Lung (tissue), 12 donors: Measurements from ENCODE around the gene JAG2. TPM values are rescaled to one million over a fixed set of nuclear protein-coding genes. Genes with fewer than 3 reads are reported as not detected.

ENCODE experiments used
- ATAC-seq: fragments of 200-7000 bp; cut with Tn5 transposase; one replicate; pipeline ENCODE4 v1.9.1; 2020; ENCODE audit warnings: moderate number of reproducible peaks; ENCODE audit not compliant: insufficient read depth, low FRiP score
- DNase-seq, 3 donors: peaks; one replicate each; pipeline ENCODE4 v3.0.0-alpha.2; 2013 to 2017
- H3K27ac ChIP-seq, 2 donors: one replicate each; pipeline ENCODE4 v1.5.1; 2013; ENCODE audit warnings: mild to moderate bottlenecking in 2 of 2, moderate library complexity in 2 of 2, control low read depth in 1 of 2, inconsistent platforms in 1 of 2, low read depth in 1 of 2, low read length in 1 of 2
- H3K27me3 ChIP-seq, 3 donors: one replicate each; pipeline ENCODE4 v1.5.1; 2013; ENCODE audit warnings: low read length in 2 of 3; ENCODE audit not compliant: control insufficient read depth in 3 of 3, insufficient read depth in 3 of 3
- H3K36me3 ChIP-seq, 4 donors: one replicate each; pipeline ENCODE4 v1.5.1; 2013; ENCODE audit warnings: low read length in 4 of 4, mild to moderate bottlenecking in 1 of 4, moderate library complexity in 1 of 4; ENCODE audit not compliant: control insufficient read depth in 4 of 4, insufficient read depth in 4 of 4
- H3K4me1 ChIP-seq, 5 donors: one replicate each; pipeline ENCODE4 v1.5.1; 2013; ENCODE audit warnings: low read length in 5 of 5, mild to moderate bottlenecking in 2 of 5, moderate library complexity in 1 of 5; ENCODE audit not compliant: control insufficient read depth in 5 of 5, insufficient read depth in 5 of 5
- H3K4me3 ChIP-seq: one replicate; pipeline ENCODE4 v1.5.1; 2013; ENCODE audit warnings: mild to moderate bottlenecking, control low read depth, moderate library complexity
- H3K9ac ChIP-seq, 2 donors: one replicate each; pipeline ENCODE4 v1.5.1; 2013; ENCODE audit warnings: low read length in 2 of 2, control low read depth in 1 of 2; ENCODE audit not compliant: insufficient read depth in 1 of 2
- H3K9me3 ChIP-seq, 4 donors: one replicate each; pipeline ENCODE4 v1.5.1; 2013; ENCODE audit warnings: low read length in 3 of 4, mild to moderate bottlenecking in 1 of 4, moderate library complexity in 1 of 4; ENCODE audit not compliant: control insufficient read depth in 4 of 4, insufficient read depth in 3 of 4
- WGBS, 2 donors: extraction: QIAGEN DNeasy Blood & Tissue Kit; methylation state at CpG; one replicate each; pipeline ENCODE4 v1.1.7; 2013; 5-methylcytosine and 5-hydroxymethylcytosine counted together
- polyA plus RNA-seq, 2 donors: library from polyadenylated mRNA; stranded (reverse); fragments of 200-250 nt; gene quantifications; one replicate each; pipeline ENCODE4 v1.2.1, GENCODE V29; 2013
- total RNA-seq, 2 donors: library from RNA; depleted of rRNA in 1 of 2; stranded (reverse); fragments of >200 nt in 1 of 2; gene quantifications; one replicate each; pipeline ENCODE4 v1.2.1, GENCODE V29; 2014 to 2021
- TF ChIP-seq, protein P1 (sequence below): IDR thresholded peaks from 2 replicates; pipeline ENCODE4 v1.5.1; 2012; ENCODE audit warnings: mild to moderate bottlenecking; ENCODE audit errors: control extremely low read depth, extremely low read depth
- donor health status: control.
- donor health status: control.
- donor health status: Bipolar disorder and iron deficiency.
- donor health status: healthy.
- donor health status: DM: yes; HTN: yes; CAD: no.

The JAG2 gene
- total and polyA plus RNA-seq, 4 donors: 14.1 to 35.1 (median 27.8) TPM

DNA sequence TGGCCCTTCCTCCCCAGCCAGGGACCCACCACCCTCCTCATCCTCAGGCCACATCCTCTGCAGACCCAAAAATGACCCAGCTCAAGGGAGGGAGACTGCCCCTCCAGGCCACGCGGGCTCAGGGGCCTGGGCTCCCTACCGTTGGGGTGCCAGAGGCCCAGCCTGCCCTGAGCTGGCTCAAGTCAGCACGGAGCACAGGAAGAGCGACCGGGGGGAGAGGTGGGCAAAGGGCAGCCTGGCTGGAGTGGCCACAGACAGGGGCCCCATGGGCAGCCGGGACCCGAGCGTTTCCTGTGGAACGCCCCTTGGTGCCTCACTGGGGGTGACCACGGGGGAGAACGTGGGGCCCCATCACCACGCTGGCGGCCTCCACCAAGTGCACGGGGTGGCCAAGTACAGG, 10.7 kb downstream of the JAG2 start:
- no peak overlapping the region for H3K4me3 ChIP-seq
- WGBS, 2 donors: 79 to 89% methylated on average over 15 of the region's 15 CpGs
- peaks cover 0 to 5% (median 0%) of the 10 kb centered on the region in 4 donors for H3K36me3 ChIP-seq
- TF ChIP-seq, protein P1, sequence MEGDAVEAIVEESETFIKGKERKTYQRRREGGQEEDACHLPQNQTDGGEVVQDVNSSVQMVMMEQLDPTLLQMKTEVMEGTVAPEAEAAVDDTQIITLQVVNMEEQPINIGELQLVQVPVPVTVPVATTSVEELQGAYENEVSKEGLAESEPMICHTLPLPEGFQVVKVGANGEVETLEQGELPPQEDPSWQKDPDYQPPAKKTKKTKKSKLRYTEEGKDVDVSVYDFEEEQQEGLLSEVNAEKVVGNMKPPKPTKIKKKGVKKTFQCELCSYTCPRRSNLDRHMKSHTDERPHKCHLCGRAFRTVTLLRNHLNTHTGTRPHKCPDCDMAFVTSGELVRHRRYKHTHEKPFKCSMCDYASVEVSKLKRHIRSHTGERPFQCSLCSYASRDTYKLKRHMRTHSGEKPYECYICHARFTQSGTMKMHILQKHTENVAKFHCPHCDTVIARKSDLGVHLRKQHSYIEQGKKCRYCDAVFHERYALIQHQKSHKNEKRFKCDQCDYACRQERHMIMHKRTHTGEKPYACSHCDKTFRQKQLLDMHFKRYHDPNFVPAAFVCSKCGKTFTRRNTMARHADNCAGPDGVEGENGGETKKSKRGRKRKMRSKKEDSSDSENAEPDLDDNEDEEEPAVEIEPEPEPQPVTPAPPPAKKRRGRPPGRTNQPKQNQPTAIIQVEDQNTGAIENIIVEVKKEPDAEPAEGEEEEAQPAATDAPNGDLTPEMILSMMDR: no peak
- H3K27ac ChIP-seq: no peak overlapping the region
- H3K9ac ChIP-seq: no peak overlapping the region
- ATAC-seq (no peak), DNase-seq (no peak)
- H3K9me3 ChIP-seq: no peaks in the 10 kb centered on the region
- H3K27me3 ChIP-seq: no peaks in the 10 kb centered on the region
- peaks cover 0 to 4% (median 0%) of the 10 kb centered on the region in 5 donors for H3K4me1 ChIP-seq

DNA sequence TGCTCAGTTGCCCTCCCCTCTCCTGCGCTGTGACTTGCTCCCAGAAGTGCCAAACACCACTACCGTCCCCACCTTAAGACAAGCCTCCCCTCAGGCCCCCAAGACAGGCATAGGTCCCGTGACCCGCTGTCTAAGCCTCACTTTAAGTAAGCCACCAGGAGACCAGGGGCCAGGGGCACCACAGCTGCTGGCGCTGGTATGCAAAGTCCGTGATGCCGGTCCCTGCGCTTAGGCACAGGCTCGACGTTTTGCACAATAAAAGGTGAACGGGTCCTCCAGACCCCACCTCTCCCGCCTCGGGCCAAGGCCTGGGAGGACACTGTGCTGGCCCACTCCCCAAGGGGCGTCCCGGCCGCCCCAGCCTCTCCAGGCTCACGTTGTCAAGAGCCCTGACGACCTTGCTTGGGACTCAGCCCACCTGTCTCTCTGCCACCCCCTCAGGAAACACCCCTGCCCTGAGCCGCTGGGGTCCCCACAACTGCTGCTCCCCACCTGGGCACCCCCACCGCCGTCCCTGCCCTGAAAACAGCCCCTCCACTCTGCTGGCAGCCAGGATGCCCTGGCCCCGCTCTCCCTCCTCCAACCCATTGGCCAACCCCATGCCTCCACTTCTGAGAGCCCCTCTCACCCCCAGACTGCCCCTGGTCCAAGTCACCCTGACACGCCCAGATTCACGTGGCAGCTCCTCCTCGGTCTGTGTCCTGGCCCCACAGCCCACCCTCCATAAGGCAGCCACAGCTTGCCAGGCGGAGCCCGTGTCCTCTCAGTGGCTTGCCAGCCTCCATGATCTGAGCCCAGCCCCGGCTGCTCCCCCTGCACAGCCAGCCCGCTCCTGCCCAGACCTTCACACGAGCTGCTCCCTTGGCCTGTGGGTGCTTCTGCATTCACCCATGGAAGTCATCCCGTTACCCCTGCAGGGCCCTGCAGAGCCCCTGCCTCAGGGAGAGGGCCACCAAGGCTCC, 11.9 kb downstream of the JAG2 start:
- Histone ChIP-seq H3K27me3 (no peaks in the 10 kb centered on the region), H3K9ac (no peak overlapping the region), H3K4me3 (no peak overlapping the region), H3K4me1 (peaks cover 0 to 10% (median 0%) of the 10 kb centered on the region in 5 donors), H3K9me3 (no peaks in the 10 kb centered on the region), H3K36me3 (peaks cover 0 to 7% (median 0%) of the 10 kb centered on the region in 4 donors), H3K27ac (no peak overlapping the region)
- 87 to 88% methylated on average over 31 of the region's 31 CpGs for WGBS, 2 donors
- ATAC-seq: no peak
- TF ChIP-seq, protein P1: no peak
- no peak for DNase-seq

DNA sequence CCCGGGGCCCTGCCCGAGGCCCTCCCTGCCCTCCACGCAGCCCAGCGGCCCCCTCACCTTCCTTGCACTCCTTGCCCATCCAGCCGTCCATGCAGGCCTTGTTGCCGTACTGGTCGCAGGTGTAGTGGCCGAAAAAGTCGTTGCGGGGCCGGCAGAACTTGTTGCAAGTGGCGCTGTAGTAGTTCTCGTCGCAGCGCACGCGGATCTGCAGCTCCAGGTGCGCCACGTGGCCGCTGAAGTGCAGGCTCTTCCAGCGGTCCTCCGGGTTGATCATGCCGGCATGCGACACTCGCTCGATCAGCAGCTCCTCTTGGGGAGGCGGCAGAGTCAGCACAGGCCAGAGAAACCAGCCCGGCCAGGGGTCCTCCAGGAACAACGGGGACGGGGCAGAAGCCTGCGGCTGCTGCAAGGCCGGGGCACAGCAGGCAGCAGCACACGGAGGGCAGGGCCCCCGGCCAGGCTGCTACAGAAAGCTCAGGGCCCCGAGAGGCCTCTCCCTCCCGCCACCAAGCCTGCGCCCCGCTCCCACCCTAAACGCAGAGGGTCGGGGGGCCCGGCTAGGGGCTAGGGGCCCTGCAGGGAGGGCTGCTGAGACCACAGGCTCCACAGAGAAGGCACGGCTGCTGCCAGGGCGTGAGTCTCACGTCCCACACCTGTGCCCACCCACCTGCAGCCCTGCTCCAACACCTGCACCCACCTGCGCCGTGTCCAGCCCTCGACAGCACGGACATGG, 12.7 kb downstream of the JAG2 start:
- Histone ChIP-seq H3K4me3 (no peak overlapping the region), H3K9ac (no peak overlapping the region), H3K4me1 (peaks cover 0 to 10% (median 0%) of the 10 kb centered on the region in 5 donors), H3K36me3 (peaks cover 0 to 11% (median 0%) of the 10 kb centered on the region in 4 donors), H3K27ac (no peak overlapping the region), H3K9me3 (no peaks in the 10 kb centered on the region), H3K27me3 (no peaks in the 10 kb centered on the region)
- DNase-seq (peak in 2 of 3 donors; percentile 26 to 42), ATAC-seq (no peak)
- 84 to 88% methylated on average over 48 of the region's 48 CpGs for WGBS, 2 donors
- TF ChIP-seq, protein P1: no peak
